Upper lobe of left lung (tissue), 6 donors: ENCODE data around the gene NUP58. TPM values are rescaled to one million over a fixed set of nuclear protein-coding genes. Genes with fewer than 3 reads are reported as not detected.
"Not testable (repeated sequence)": the region's sequence is repeated elsewhere in the genome, so short reads cannot be mapped to it uniquely, and the experiment has no call there.

Source experiments
- ATAC-seq, 2 donors: fragments of 200-7000 bp; cut with Tn5 transposase; one replicate each; pipeline ENCODE4 v1.9.1; 2022; ENCODE audit warnings: mild to moderate bottlenecking in 2 of 2, moderate library complexity in 2 of 2; ENCODE audit not compliant: low FRiP score in 2 of 2
- DNase-seq, 2 donors: peaks; one replicate each; pipeline ENCODE4 v3.0.0-alpha.2; 2019 to 2020
- H3K27ac ChIP-seq, 4 donors: fragments of 200-600 bp; sonication (generic); one replicate each; pipeline ENCODE4 v1.5.1; 2016 to 2019
- H3K27me3 ChIP-seq, 4 donors: fragments of 200-600 bp; sonication (generic); one replicate each; pipeline ENCODE4 v1.5.1; 2017 to 2019
- H3K36me3 ChIP-seq, 4 donors: fragments of 200-600 bp; sonication (generic); one replicate each; pipeline ENCODE4 v1.5.1; 2016 to 2019
- H3K4me1 ChIP-seq, 4 donors: fragments of 200-600 bp; sonication (generic); one replicate each; pipeline ENCODE4 v1.5.1; 2018 to 2019
- H3K4me3 ChIP-seq, 4 donors: fragments of 200-600 bp; sonication (generic); one replicate each; pipeline ENCODE4 v1.5.1; 2017 to 2019; ENCODE audit warnings: mild to moderate bottlenecking in 2 of 4, moderate library complexity in 1 of 4
- H3K9me3 ChIP-seq, 4 donors: fragments of 200-600 bp; sonication (generic); one replicate each; pipeline ENCODE4 v1.5.1; 2018 to 2019
- EP300 ChIP-seq, 4 donors: sonication (generic); formaldehyde crosslinking; IDR thresholded peaks; one replicate each; pipeline ENCODE4 v1.5.1; 2017; ENCODE audit warnings: antibody characterized with exemption in 4 of 4, control low read depth in 2 of 4
- POLR2A ChIP-seq, 4 donors: fragments of 450-650 bp; IDR thresholded peaks; one replicate each; pipeline ENCODE4 v1.5.1; 2016 to 2017; ENCODE audit warnings: antibody characterized with exemption in 4 of 4, mild to moderate bottlenecking in 2 of 4
- POLR2AphosphoS5 ChIP-seq, 2 donors: sonication (generic); formaldehyde crosslinking; IDR thresholded peaks; one replicate each; pipeline ENCODE4 v1.5.1; 2017; ENCODE audit warnings: antibody characterized with exemption in 2 of 2
- WGBS, 2 donors: methylation state at CpG; one replicate each; pipeline ENCODE4 v1.1.5; 2017 to 2018; 5-methylcytosine and 5-hydroxymethylcytosine counted together
- total RNA-seq, 6 donors: library from RNA; depleted of rRNA in 4 of 6; stranded (reverse); fragments of >200 nt in 4 of 6; gene quantifications; one replicate each; pipeline versions ENCODE4 v1.1.0 to v1.2.1, GENCODE V29; 2016 to 2021
- TF ChIP-seq, protein P1 (sequence below), 6 experiments: fragments of 450-650 bp in 4 of 6; fragments of 200-600 bp in 2 of 6; sonication (generic) in 2 of 6; IDR thresholded peaks; one replicate each; pipeline ENCODE4 v1.5.1; 2016 to 2019; ENCODE audit warnings: antibody characterized with exemption in 6 of 6
- donor health status: DM: no; HTN: no; CAD: no; lungs with moderate emphysema.
- donor health status: DM: no; HTN: yes; CAD: no; lungs with severe emphysema.

Gene NUP58
- total RNA-seq, 6 donors from 2014 or later = 68.2 to 157 (median 85.6) TPM

- 84 to 87% methylated on average over 7 of the region's 7 CpGs for WGBS, 2 donors
- Histone ChIP-seq H3K36me3 (peaks cover 2 to 49% (median 9%) of the 10 kb centered on the region in 4 donors), H3K27me3 (no peaks in the 10 kb centered on the region), H3K9me3 (no peaks in the 10 kb centered on the region), H3K27ac (peak overlapping the region in 3 of 4 donors; percentile 3 to 70 (median 34)), H3K4me3 (no peak overlapping the region), H3K4me1 (peaks cover 9 to 31% (median 22%) of the 10 kb centered on the region in 4 donors)
- DNase-seq = no peak
- no peak for TF ChIP-seq EP300 (IDR thresholded peaks at IDR 0.05)
- TF ChIP-seq POLR2AphosphoS5 (IDR thresholded peaks at IDR 0.05) = no peak
- TF ChIP-seq POLR2A (IDR thresholded peaks at IDR 0.05) = no peak
- TF ChIP-seq, protein P1, sequence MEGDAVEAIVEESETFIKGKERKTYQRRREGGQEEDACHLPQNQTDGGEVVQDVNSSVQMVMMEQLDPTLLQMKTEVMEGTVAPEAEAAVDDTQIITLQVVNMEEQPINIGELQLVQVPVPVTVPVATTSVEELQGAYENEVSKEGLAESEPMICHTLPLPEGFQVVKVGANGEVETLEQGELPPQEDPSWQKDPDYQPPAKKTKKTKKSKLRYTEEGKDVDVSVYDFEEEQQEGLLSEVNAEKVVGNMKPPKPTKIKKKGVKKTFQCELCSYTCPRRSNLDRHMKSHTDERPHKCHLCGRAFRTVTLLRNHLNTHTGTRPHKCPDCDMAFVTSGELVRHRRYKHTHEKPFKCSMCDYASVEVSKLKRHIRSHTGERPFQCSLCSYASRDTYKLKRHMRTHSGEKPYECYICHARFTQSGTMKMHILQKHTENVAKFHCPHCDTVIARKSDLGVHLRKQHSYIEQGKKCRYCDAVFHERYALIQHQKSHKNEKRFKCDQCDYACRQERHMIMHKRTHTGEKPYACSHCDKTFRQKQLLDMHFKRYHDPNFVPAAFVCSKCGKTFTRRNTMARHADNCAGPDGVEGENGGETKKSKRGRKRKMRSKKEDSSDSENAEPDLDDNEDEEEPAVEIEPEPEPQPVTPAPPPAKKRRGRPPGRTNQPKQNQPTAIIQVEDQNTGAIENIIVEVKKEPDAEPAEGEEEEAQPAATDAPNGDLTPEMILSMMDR (IDR thresholded peaks at IDR 0.05) = no peak
- no peak for ATAC-seq
Observed at GRCh38 chr13:25306671-25307464, 5.4 kb downstream of the NUP58 start.

GRCh38 chr13:25310891-25311290, 9.5 kb downstream of the NUP58 start:
- Histone ChIP-seq H3K36me3 (peaks cover 5 to 80% (median 35%) of the 10 kb centered on the region in 4 donors), H3K4me1 (peaks cover 0 to 10% (median 6%) of the 10 kb centered on the region in 4 donors), H3K9me3 (no peaks in the 10 kb centered on the region), H3K4me3 (no peak overlapping the region), H3K27ac (peak overlapping the region in 2 of 4 donors; percentile 33 to 59), H3K27me3 (no peaks in the 10 kb centered on the region)
- DNase-seq = no peak
- 90 to 94% methylated on average over 3 of the region's 3 CpGs for WGBS, 2 donors
- ATAC-seq = no peak
- no peak for TF ChIP-seq POLR2A (IDR thresholded peaks at IDR 0.05)
- TF ChIP-seq, protein P1 (IDR thresholded peaks at IDR 0.05) = no peak
- no peak for TF ChIP-seq POLR2AphosphoS5 (IDR thresholded peaks at IDR 0.05)
- TF ChIP-seq EP300 (IDR thresholded peaks at IDR 0.05) = no peak

DNA sequence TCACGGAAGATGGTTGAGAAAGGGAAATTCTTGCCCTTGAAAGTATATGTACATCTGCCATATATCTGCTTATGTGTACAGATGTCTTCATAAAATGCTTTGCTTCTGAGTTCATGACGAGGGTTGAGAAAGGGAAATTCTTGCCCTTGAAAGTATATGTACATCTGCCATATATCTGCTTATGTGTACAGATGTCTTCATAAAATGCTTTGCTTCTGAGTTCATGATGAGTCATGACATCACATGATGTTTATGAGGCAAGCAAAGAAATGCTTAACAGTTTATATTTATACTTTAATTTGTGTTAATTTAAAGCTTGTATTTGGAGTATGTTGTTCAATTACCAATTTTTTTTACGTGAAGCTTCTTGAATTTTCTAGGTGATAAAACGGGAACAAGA, 17.5 kb downstream of the NUP58 start:
- not testable (repeated sequence) for H3K4me3 ChIP-seq, H3K4me1 ChIP-seq, H3K9me3 ChIP-seq, H3K27me3 ChIP-seq, H3K27ac ChIP-seq, DNase-seq, ATAC-seq
- 93 to 95% methylated on average over 4 of the region's 4 CpGs for WGBS, 2 donors
- peaks cover 19 to 98% (median 39%) of the 10 kb centered on the region in 4 donors for H3K36me3 ChIP-seq

DNA sequence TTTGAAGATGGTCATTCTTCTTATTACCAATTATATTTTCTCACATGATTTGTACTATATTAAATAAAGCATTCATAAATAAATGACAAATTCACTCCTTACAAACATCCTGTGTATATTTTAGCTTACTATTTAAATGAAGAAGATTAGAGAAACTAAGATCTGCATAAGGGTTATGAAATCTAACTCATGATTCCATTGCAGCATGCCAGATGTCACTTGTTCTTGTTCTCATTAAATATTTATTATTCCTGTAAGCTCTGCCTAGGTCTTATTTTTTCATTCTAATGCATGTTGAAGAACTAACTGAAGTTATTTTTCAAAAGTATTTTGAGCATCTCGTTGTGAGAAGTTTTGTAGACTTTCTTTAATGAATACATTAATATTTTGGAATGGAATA, 18.3 kb downstream of the NUP58 start:
- H3K9me3 ChIP-seq = no peaks in the 10 kb centered on the region
- no peak overlapping the region for H3K27ac ChIP-seq
- no peak for TF ChIP-seq POLR2AphosphoS5 (IDR thresholded peaks at IDR 0.05)
- no peak for TF ChIP-seq POLR2A (IDR thresholded peaks at IDR 0.05)
- no peak for TF ChIP-seq EP300 (IDR thresholded peaks at IDR 0.05)
- TF ChIP-seq, protein P1 (IDR thresholded peaks at IDR 0.05) = no peak
- WGBS, 2 donors = 92 to 95% methylated on average over 1 of the region's 1 CpG
- H3K4me1 ChIP-seq = peaks cover 0 to 8% (median 0%) of the 10 kb centered on the region in 4 donors
- H3K4me3 ChIP-seq = no peak overlapping the region
- peaks cover 16 to 98% (median 37%) of the 10 kb centered on the region in 4 donors for H3K36me3 ChIP-seq
- ATAC-seq (no peak), DNase-seq (no peak)
- no peaks in the 10 kb centered on the region for H3K27me3 ChIP-seq

GRCh38 chr13:25324100-25324499, 22.7 kb downstream of the NUP58 start:
- Histone ChIP-seq H3K4me1 (no peaks in the 10 kb centered on the region), H3K4me3 (no peak overlapping the region), H3K27me3 (no peaks in the 10 kb centered on the region), H3K27ac (no peak overlapping the region), H3K9me3 (no peaks in the 10 kb centered on the region), H3K36me3 (peaks cover 34 to 100% (median 48%) of the 10 kb centered on the region in 4 donors)
- ATAC-seq (no peak), DNase-seq (no peak)
- TF ChIP-seq POLR2AphosphoS5 (IDR thresholded peaks at IDR 0.05) (no peak), POLR2A (IDR thresholded peaks at IDR 0.05) (no peak), EP300 (IDR thresholded peaks at IDR 0.05) (no peak)
- TF ChIP-seq, protein P1 (IDR thresholded peaks at IDR 0.05) = no peak
- 76 to 80% methylated on average over 2 of the region's 2 CpGs for WGBS, 2 donors
